Stomach smooth muscle (tissue), 2 donors: ENCODE data around the gene ADK.

Source experiments
- H3K27ac ChIP-seq: one replicate; pipeline ENCODE4 v1.7.0; 2013; ENCODE audit warnings: mild to moderate bottlenecking, low read length, inconsistent platforms
- H3K27me3 ChIP-seq, 2 donors: one replicate each; pipeline ENCODE4 v1.7.0; 2013; ENCODE audit warnings: low read length in 2 of 2; ENCODE audit not compliant: insufficient read depth in 2 of 2, control insufficient read depth in 1 of 2
- H3K36me3 ChIP-seq, 2 donors: one replicate each; pipeline ENCODE4 v1.7.0; 2013; ENCODE audit warnings: low read length in 2 of 2; ENCODE audit not compliant: control insufficient read depth in 2 of 2, insufficient read depth in 2 of 2
- H3K4me1 ChIP-seq: one replicate; pipeline ENCODE4 v1.7.0; 2013; ENCODE audit warnings: low read length; ENCODE audit not compliant: control insufficient read depth, insufficient read depth
- H3K4me3 ChIP-seq, 2 donors: one replicate each; pipeline ENCODE4 v1.7.0; 2013; ENCODE audit warnings: low read length in 2 of 2
- H3K9ac ChIP-seq, 2 donors: one replicate each; pipeline ENCODE4 v1.7.0; 2013; ENCODE audit warnings: low read length in 2 of 2, mild to moderate bottlenecking in 1 of 2
- H3K9me3 ChIP-seq, 2 donors: one replicate each; pipeline ENCODE4 v1.7.0; 2013; ENCODE audit warnings: low read length in 2 of 2; ENCODE audit not compliant: control insufficient read depth in 2 of 2
- donor health status: healthy.
- donor health status: Pancreatic carcinoma.

Gene ADK

DNA sequence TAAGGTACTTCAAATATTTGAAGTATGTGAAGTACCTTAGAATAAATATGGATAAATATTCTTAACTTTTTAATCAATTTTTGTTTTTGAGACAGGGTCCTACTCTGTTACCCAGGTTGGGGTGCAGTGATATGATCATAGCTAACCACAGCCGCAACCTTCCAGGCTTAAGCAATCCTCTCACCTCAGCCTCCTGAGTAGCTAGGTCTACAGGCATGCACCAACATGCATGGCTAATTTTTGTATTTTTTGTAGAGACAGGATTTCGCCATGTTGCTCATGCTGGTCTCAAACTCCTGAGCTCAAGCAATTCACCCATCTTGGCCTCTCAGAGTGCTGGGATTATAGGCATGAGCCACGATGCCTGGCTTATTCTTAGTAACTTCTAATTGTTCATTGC is 555.9 kb downstream of the ADK start:
- H3K9ac ChIP-seq, result no peak overlapping the region
- H3K4me3 ChIP-seq, result no peak overlapping the region
- H3K36me3 ChIP-seq, result peaks cover 0 to 2% of the 10 kb centered on the region in 2 donors
- H3K9me3 ChIP-seq, result no peaks in the 10 kb centered on the region
- no peaks in the 10 kb centered on the region for H3K27me3 ChIP-seq
- no peak overlapping the region for H3K27ac ChIP-seq
- H3K4me1 ChIP-seq, result no peaks in the 10 kb centered on the region

DNA sequence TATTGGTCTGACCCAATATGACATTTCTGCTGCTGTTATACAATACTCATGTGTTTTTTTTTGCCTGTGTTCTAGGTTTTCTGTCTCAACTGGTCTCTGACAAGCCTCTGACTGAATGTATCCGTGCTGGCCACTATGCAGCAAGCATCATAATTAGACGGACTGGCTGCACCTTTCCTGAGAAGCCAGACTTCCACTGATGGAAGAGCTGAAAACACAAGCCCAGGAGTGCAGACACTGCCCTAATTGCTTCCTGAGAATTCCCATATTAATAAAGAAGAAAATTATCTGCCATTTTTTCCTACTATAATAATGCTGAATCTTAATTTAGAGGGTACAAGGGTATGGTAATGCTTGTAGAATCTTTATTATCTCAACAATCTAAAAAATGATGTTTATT is 557.2 kb downstream of the ADK start:
- no peaks in the 10 kb centered on the region for H3K9me3 ChIP-seq
- no peak overlapping the region for H3K27ac ChIP-seq
- H3K9ac ChIP-seq, result no peak overlapping the region
- no peaks in the 10 kb centered on the region for H3K27me3 ChIP-seq
- no peaks in the 10 kb centered on the region for H3K4me1 ChIP-seq
- H3K36me3 ChIP-seq, result peaks cover 0 to 2% of the 10 kb centered on the region in 2 donors
- H3K4me3 ChIP-seq, result no peak overlapping the region

DNA sequence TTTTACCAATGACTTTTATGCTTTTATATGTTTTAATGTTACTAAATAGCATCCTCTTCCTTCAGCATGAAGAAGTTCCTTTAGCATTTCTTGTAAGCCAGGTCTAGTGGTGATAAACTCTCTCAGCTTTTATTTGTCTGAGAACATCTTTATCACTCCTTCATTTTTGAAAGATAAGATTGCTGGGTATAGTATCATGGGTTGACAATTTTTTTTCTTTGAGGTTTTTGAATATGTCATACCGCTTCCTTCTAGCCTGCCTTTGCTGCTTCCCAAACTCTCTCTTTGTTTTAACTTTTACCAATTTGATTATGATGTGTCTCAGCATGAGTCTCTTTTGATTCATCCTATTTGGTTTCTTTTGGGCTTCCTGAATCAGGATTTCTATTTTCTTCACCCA is 567.2 kb downstream of the ADK start:
- H3K36me3 ChIP-seq, result no peaks in the 10 kb centered on the region
- H3K27ac ChIP-seq, result no peak overlapping the region

DNA sequence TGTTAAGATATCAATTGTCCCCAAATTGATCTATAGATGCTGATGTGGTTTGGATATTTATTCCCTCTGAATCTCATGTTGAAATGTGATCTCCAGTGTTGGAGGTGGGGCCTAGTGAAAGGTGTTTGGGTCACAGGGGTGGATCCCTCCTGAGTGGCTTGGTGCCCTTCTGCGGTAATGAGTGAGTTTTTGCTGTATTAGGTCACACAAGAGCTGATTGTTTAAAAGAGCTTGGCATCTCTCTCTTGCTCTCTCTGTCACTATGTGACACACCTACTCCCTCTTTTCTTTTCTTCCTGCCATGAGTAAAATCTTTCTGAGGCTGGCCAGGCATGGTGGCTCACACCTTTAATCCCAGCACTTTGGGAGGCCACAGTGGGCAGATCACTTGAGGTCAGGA is 577.2 kb downstream of the ADK start:
- H3K9me3 ChIP-seq, result no peaks in the 10 kb centered on the region
- H3K36me3 ChIP-seq, result no peaks in the 10 kb centered on the region
- no peak overlapping the region for H3K4me3 ChIP-seq
- no peak overlapping the region for H3K9ac ChIP-seq
- H3K27ac ChIP-seq, result no peak overlapping the region
- no peaks in the 10 kb centered on the region for H3K27me3 ChIP-seq
- H3K4me1 ChIP-seq, result no peaks in the 10 kb centered on the region

More for the DNA sequence above, 567.2 kb downstream of the ADK start:
- Histone ChIP-seq H3K4me3 (no peak overlapping the region), H3K9me3 (peaks cover 0 to 4% of the 10 kb centered on the region in 2 donors), H3K27me3 (no peaks in the 10 kb centered on the region), H3K9ac (no peak overlapping the region), H3K4me1 (no peaks in the 10 kb centered on the region)

DNA sequence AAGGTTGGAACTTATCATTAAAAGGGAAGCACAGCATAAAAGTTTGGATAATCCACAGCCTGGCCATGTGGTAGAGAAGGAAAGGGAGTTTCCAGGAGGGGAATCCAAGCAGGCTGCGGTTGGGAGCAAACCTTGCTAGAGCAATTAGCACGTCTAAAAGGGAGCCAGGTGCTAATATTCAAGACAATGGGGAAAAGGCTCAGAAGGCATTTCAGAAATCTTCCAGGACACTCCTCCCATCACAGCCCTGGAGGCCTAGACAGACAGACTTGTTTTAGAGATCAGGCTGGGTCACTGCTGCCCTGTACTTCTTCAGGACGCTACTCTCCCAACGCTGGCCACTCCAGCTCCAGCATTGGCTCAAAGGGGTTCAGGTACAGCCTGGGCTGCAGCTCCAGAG is 579.2 kb downstream of the ADK start:
- H3K4me1 ChIP-seq, result no peaks in the 10 kb centered on the region
- H3K4me3 ChIP-seq, result no peak overlapping the region
- no peak overlapping the region for H3K9ac ChIP-seq
- no peak overlapping the region for H3K27ac ChIP-seq
- no peaks in the 10 kb centered on the region for H3K27me3 ChIP-seq
- no peaks in the 10 kb centered on the region for H3K9me3 ChIP-seq
- H3K36me3 ChIP-seq, result no peaks in the 10 kb centered on the region

DNA sequence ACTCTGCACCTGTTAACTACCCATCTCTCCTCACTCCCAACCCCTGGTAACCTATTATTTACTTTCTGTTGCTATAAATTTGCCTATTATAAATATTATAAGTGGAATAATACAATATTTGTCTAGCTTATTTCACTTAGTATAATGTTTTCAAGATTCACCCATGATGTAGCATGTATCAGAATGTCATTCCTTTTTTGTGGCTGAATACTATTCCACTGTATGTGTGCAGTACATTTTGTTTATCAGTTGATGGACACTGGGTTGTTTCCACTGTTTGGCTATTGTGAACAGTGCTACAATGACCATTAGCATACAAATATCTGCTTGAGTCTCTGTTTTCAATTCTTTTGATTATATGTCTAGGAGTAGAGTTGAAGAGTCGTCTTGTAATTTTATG is 582.6 kb downstream of the ADK start:
- Histone ChIP-seq H3K27ac (no peak overlapping the region), H3K36me3 (no peaks in the 10 kb centered on the region), H3K4me3 (no peak overlapping the region), H3K9me3 (no peaks in the 10 kb centered on the region), H3K4me1 (no peaks in the 10 kb centered on the region), H3K27me3 (no peaks in the 10 kb centered on the region), H3K9ac (no peak overlapping the region)

DNA sequence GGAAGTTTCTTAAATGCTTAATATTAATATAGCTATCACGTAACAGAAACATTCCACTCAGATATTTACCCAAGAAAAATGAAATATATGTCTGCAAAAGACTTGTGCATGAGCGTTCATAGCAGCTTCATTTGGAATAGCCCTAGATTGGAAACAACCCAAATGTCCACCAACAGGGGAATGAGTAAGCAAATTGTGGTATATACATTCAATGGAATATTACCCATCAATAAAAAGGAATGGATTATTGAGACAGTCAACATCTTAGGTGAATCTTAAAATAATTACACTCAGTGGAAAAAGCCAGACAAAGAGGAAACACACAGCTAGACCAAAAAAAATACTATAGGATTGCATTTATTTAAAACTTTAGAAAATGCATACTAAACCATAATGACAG is 585.0 kb downstream of the ADK start:
- H3K27me3 ChIP-seq, result no peaks in the 10 kb centered on the region
- no peak overlapping the region for H3K27ac ChIP-seq
- H3K36me3 ChIP-seq, result no peaks in the 10 kb centered on the region
- H3K9ac ChIP-seq, result no peak overlapping the region
- H3K4me3 ChIP-seq, result no peak overlapping the region
- no peaks in the 10 kb centered on the region for H3K9me3 ChIP-seq
- no peaks in the 10 kb centered on the region for H3K4me1 ChIP-seq

DNA sequence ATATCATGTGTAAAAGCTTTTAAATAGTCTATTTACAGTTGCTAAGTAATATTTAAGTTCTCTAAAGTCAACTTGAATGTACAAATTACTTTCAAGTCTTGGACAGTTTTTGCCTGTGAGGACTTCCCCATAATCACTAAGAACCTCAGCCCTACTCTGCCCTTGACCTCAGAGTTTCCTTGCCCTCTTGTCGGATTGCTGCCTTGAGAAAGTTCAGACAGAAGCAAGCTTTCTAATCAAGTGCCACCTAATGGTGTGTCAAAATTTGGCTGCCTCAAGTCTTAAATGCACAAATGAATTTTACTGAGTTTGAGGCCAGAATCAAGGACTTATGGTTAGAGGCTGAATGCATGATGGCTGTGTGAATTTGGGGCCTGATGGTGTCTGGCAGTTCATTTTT is 587.0 kb downstream of the ADK start:
- no peak overlapping the region for H3K4me3 ChIP-seq
- no peaks in the 10 kb centered on the region for H3K36me3 ChIP-seq
- H3K9me3 ChIP-seq, result no peaks in the 10 kb centered on the region
- no peak overlapping the region for H3K9ac ChIP-seq
- H3K4me1 ChIP-seq, result no peaks in the 10 kb centered on the region
- no peaks in the 10 kb centered on the region for H3K27me3 ChIP-seq
- H3K27ac ChIP-seq, result no peak overlapping the region

DNA sequence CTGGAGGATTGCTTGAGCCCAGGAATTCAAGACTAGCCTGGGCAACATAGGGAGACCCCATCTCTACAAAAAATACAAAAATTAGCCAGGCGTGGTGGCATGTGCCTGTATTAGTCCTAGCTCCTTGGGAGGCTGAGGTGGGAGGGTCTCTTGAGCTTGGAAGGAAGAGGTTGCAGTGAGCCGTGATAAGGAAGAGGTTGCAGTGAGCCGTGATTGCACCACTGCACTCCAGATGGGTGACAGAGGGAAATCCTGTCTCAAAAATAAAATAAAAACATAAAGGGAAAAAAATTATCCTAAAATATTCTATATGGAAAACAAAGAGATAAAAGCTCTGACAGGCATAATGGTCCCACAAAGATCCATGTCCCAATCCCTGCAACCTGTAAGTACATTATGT is 587.5 kb downstream of the ADK start:
- Histone ChIP-seq H3K27ac (no peak overlapping the region), H3K4me1 (no peaks in the 10 kb centered on the region), H3K9me3 (no peaks in the 10 kb centered on the region), H3K9ac (no peak overlapping the region), H3K4me3 (no peak overlapping the region), H3K36me3 (no peaks in the 10 kb centered on the region), H3K27me3 (no peaks in the 10 kb centered on the region)

DNA sequence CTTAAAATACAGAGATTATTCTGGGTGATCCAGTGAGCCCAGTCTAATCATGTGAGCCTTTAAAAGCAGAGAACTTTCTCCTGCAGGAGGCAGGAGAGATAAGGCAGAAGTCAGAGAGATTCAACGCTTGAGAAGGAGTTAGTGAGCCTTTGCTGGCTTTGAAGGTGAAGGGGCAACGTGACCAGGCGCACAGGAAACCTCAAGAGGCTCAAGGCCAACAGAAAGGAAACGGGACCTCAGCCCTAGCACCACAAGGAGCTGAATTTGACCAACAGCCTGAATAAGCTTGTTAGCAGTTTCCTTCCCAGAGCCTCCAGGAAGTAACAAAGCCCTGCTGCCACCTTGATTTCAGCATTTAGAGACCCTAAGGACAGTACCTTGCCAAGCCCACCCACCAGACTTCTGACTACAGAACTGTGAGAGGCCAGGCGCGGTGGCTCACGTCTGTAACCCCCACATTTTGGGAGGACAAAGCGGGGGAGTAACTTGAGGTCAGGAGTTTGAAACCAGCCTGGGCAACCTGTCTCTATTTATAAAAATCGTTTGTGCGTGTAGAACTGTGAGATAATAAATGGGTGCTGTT is 588.1 kb downstream of the ADK start:
- H3K27me3 ChIP-seq, result no peaks in the 10 kb centered on the region
- no peaks in the 10 kb centered on the region for H3K4me1 ChIP-seq
- H3K36me3 ChIP-seq, result no peaks in the 10 kb centered on the region
- H3K27ac ChIP-seq, result no peak overlapping the region
- no peak overlapping the region for H3K9ac ChIP-seq
- no peak overlapping the region for H3K4me3 ChIP-seq
- H3K9me3 ChIP-seq, result no peaks in the 10 kb centered on the region

DNA sequence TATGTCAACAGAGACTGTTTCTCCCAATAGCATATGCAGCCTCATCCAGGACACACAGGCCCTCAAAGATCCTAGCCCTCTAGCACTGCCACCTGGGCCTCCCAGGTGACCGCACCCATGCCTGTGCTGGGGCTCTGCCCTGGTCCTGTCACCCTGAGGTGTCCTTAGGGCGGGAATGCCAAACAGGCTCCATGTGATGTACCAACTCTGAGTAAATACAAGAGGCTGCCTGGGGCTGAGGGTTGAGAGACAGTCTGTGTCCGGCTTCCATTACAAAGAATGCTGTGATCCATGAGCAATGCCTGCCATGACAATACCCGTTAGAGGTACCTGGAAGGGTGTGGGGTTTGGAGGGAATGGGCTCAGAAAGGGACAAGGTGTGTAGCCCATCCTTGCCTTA is 592.4 kb downstream of the ADK start:
- no peak overlapping the region for H3K27ac ChIP-seq
- no peaks in the 10 kb centered on the region for H3K4me1 ChIP-seq
- no peaks in the 10 kb centered on the region for H3K27me3 ChIP-seq
- no peak overlapping the region for H3K4me3 ChIP-seq
- no peak overlapping the region for H3K9ac ChIP-seq
- no peaks in the 10 kb centered on the region for H3K9me3 ChIP-seq
- no peaks in the 10 kb centered on the region for H3K36me3 ChIP-seq
